Measurements from ENCODE around the gene ADAMTSL3. TPM values are rescaled to one million over a fixed set of nuclear protein-coding genes. Genes with fewer than 3 reads are reported as not detected.

Gene ADAMTSL3
- total RNA-seq, 1 donor from 2014 or later, result 13.2 TPM

- no peaks in the 10 kb centered on the region for H3K9me3 Mint-ChIP-seq
- H3K27me3 Mint-ChIP-seq (ENCODE audit: low read depth), result peaks cover 25% of the 10 kb centered on the region
- no peak for DNase-seq (ENCODE audit: low spot score in 2 of 2, unreplicated experiment in 2 of 2)
- no peak for TF ChIP-seq CTCF (IDR thresholded peaks at IDR 0.05; ENCODE audit: unreplicated experiment)
- H3K4me1 Mint-ChIP-seq, result peaks cover 5% of the 10 kb centered on the region
- H3K27ac Mint-ChIP-seq, result no peak overlapping the region
- no peaks in the 10 kb centered on the region for H3K36me3 Mint-ChIP-seq
- H3K4me3 Mint-ChIP-seq, result no peak overlapping the region
Measured at GRCh38 chr15:83850501-83851245, 196.8 kb downstream of the ADAMTSL3 start.

- H3K36me3 Mint-ChIP-seq, result no peaks in the 10 kb centered on the region
- peaks cover 5% of the 10 kb centered on the region for H3K4me1 Mint-ChIP-seq
Measured at GRCh38 chr15:83853232-83853631, 199.3 kb downstream of the ADAMTSL3 start.

GRCh38 chr15:83854321-83854720 is 200.4 kb downstream of the ADAMTSL3 start:
- H3K4me1 Mint-ChIP-seq, result peaks cover 5% of the 10 kb centered on the region
- peaks cover 8% of the 10 kb centered on the region for H3K9me3 Mint-ChIP-seq
- TF ChIP-seq CTCF (IDR thresholded peaks at IDR 0.05; ENCODE audit: unreplicated experiment), result no peak
- no peak overlapping the region for H3K27ac Mint-ChIP-seq
- no peaks in the 10 kb centered on the region for H3K36me3 Mint-ChIP-seq
- peaks cover 21% of the 10 kb centered on the region for H3K27me3 Mint-ChIP-seq (ENCODE audit: low read depth)
- DNase-seq (ENCODE audit: low spot score in 2 of 2, unreplicated experiment in 2 of 2), result no peak
- no peak overlapping the region for H3K4me3 Mint-ChIP-seq

More at GRCh38 chr15:83853232-83853631, 199.3 kb downstream of the ADAMTSL3 start:
- Mint-ChIP-seq H3K9me3 (peaks cover 8% of the 10 kb centered on the region), H3K4me3 (no peak overlapping the region), H3K27me3 (ENCODE audit: low read depth) (peaks cover 23% of the 10 kb centered on the region), H3K27ac (no peak overlapping the region)
- DNase-seq (ENCODE audit: low spot score in 2 of 2, unreplicated experiment in 2 of 2), result no peak
- no peak for TF ChIP-seq CTCF (IDR thresholded peaks at IDR 0.05; ENCODE audit: unreplicated experiment)

- DNase-seq (ENCODE audit: low spot score in 2 of 2, unreplicated experiment in 2 of 2), result no peak
- Mint-ChIP-seq H3K36me3 (no peaks in the 10 kb centered on the region), H3K27me3 (ENCODE audit: low read depth) (peaks cover 14% of the 10 kb centered on the region), H3K4me1 (peaks cover under 1% of the 10 kb centered on the region), H3K9me3 (peaks cover 11% of the 10 kb centered on the region), H3K27ac (no peak overlapping the region), H3K4me3 (no peak overlapping the region)
- TF ChIP-seq CTCF (IDR thresholded peaks at IDR 0.05; ENCODE audit: unreplicated experiment), result no peak
Measured at GRCh38 chr15:83854950-83855707, 201.2 kb downstream of the ADAMTSL3 start.

- Mint-ChIP-seq H3K27ac (no peak overlapping the region), H3K4me3 (no peak overlapping the region), H3K27me3 (ENCODE audit: low read depth) (peaks cover 10% of the 10 kb centered on the region), H3K36me3 (no peaks in the 10 kb centered on the region), H3K9me3 (peaks cover 11% of the 10 kb centered on the region), H3K4me1 (no peaks in the 10 kb centered on the region)
- no peak for DNase-seq (ENCODE audit: low spot score in 2 of 2, unreplicated experiment in 2 of 2)
- no peak for TF ChIP-seq CTCF (IDR thresholded peaks at IDR 0.05; ENCODE audit: unreplicated experiment)
Measured at GRCh38 chr15:83855956-83856355, 202.0 kb downstream of the ADAMTSL3 start.
